Activated T-cell treated with anti-CD3 and anti-CD28 coated beads, Interleukin-2, amount 50 U/mL, for 72 hours (primary cell): Measurements from ENCODE around the gene SLC28A2. TPM values are rescaled to one million over a fixed set of nuclear protein-coding genes. Genes with fewer than 3 reads are reported as not detected.

Experiments
- ATAC-seq, 2 donors: fragments of 150-1000 bp; cut with Tn5 transposase; replicated peaks in 1 of 2; 2 replicates each; pipeline ENCODE4 v1.10.0; 2021; ENCODE audit warnings: moderate library complexity in 2 of 2, mild to moderate bottlenecking in 1 of 2
- DNase-seq, 2 donors: peaks; one replicate each; pipeline ENCODE4 v3.0.0; 2021 to 2022; ENCODE audit warnings: mixed read lengths in 1 of 2
- H3K27ac Mint-ChIP-seq: one replicate; pipeline ENCODE4 v1.8.0; 2022; ENCODE audit warnings: mild to moderate bottlenecking, moderate library complexity, mixed read lengths
- H3K27me3 Mint-ChIP-seq: one replicate; pipeline ENCODE4 v1.8.0; 2022; ENCODE audit warnings: low read depth, mixed read lengths
- H3K36me3 Mint-ChIP-seq, 2 donors: one replicate each; pipeline ENCODE4 v1.8.0; 2022; ENCODE audit warnings: mixed read lengths in 2 of 2, mild to moderate bottlenecking in 1 of 2; ENCODE audit not compliant: insufficient read depth in 2 of 2
- H3K4me1 Mint-ChIP-seq: one replicate; pipeline ENCODE4 v1.8.0; 2022; ENCODE audit warnings: low read depth, mixed read lengths
- H3K4me3 Mint-ChIP-seq, 2 donors: one replicate each; pipeline ENCODE4 v1.8.0; 2022; ENCODE audit warnings: mild to moderate bottlenecking in 2 of 2, mixed read lengths in 2 of 2, moderate library complexity in 2 of 2
- H3K9me3 Mint-ChIP-seq, 2 donors: one replicate each; pipeline ENCODE4 v1.8.0; 2022; ENCODE audit warnings: mixed read lengths in 2 of 2
- total RNA-seq, 2 donors: library from RNA; stranded (reverse); gene quantifications; one replicate each; pipeline ENCODE4 v1.2.3, GENCODE V29; 2022

Gene SLC28A2
- total RNA-seq, 2 donors from 2014 or later, result not detected

DNA sequence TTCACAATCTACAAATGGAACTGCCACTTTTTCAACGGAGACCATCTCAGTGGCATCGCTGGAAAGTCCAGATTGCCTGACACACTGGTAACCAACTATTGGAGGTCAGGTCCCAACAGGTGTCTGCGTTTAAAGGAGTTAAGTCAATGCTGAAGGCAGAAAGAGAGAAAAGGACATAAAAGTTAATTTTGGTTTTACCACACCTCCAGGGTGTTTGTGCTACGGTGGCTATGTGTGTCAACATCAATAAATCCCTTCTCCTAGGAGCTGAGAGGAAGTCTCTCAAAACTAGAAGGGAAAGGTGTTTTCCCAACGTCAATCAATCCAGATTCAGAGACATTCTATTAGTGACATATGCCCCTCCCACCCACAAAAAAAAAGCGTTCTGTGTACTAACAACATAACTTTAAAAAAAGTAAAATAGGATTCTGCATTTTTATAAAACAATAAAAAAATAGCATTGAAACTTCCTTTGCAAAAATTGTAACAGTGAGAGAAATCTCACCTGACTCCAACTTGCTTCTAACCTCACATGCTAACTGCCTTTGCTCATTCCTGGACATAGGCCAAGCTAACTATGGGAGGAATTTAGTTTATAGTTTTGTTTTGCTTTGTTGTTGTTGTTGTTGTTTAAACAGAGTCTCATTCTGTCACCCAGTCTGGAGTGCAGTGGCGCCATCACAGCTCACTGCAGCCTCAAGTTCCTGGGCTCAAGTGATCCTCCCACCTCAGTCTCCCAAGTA lies 67.6 kb downstream of the SLC28A2 start:
- Mint-ChIP-seq H3K27me3 (peaks cover 7% of the 10 kb centered on the region), H3K4me3 (no peak overlapping the region), H3K9me3 (no peaks in the 10 kb centered on the region), H3K36me3 (no peaks in the 10 kb centered on the region), H3K27ac (no peak overlapping the region), H3K4me1 (no peaks in the 10 kb centered on the region)
- ATAC-seq (no peak), DNase-seq (no peak)

DNA sequence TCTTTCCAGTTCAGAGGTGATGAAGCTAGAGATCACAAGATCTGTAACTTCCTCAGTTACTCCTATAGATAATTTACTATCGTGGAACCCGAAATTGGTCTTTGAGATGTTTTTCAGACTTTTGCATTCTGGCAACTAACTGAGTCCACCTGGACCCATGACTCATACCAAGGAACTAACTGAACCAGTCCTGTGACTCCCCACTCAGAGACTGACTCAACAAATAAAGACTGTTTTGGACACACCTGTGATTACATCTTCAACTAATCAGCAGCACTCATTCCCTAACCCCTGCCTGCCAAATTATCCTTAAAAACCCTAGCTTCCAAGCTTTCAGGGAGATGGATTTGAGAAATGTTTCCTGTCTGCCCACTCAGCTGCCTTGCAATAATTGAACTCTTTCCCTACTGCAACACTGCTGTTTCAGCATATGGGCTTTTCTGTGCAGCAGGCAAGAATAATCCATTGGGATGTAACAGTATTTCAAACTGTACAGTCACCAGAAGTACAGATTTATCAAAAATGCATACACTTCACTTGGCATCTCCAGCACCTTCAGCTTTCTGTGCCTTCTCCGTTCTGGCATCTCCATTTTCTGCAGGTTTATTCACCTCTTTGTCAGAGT lies 68.7 kb downstream of the SLC28A2 start:
- peaks cover 7% of the 10 kb centered on the region for H3K27me3 Mint-ChIP-seq
- H3K9me3 Mint-ChIP-seq, result no peaks in the 10 kb centered on the region
- no peaks in the 10 kb centered on the region for H3K4me1 Mint-ChIP-seq
- no peaks in the 10 kb centered on the region for H3K36me3 Mint-ChIP-seq
- no peak overlapping the region for H3K4me3 Mint-ChIP-seq
- DNase-seq (no peak), ATAC-seq (no peak)
- no peak overlapping the region for H3K27ac Mint-ChIP-seq

DNA sequence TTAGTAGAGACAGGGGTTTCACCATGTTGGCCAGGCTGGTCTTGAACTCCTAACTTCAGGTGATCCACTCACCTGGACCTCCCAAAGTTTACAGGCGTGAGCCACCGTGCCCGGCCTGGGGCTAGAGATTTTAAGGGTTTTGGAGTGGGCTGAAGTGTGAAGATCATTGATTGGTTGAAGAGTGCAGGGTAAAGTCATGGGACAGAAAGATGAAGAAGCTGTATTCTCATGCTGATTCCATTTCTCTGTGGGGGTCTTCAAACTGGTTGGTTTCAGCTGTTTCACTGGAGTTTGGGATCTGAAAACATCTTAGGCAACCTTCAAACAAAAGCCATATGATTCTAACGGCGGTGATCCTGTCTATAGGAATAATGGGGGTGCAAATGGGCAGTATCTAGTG lies 74.2 kb downstream of the SLC28A2 start:
- no peaks in the 10 kb centered on the region for H3K36me3 Mint-ChIP-seq
- DNase-seq (no peak), ATAC-seq (no peak)
- H3K27ac Mint-ChIP-seq, result no peak overlapping the region
- no peaks in the 10 kb centered on the region for H3K4me1 Mint-ChIP-seq
- peaks cover 8% of the 10 kb centered on the region for H3K27me3 Mint-ChIP-seq
- no peak overlapping the region for H3K4me3 Mint-ChIP-seq
- H3K9me3 Mint-ChIP-seq, result no peaks in the 10 kb centered on the region

DNA sequence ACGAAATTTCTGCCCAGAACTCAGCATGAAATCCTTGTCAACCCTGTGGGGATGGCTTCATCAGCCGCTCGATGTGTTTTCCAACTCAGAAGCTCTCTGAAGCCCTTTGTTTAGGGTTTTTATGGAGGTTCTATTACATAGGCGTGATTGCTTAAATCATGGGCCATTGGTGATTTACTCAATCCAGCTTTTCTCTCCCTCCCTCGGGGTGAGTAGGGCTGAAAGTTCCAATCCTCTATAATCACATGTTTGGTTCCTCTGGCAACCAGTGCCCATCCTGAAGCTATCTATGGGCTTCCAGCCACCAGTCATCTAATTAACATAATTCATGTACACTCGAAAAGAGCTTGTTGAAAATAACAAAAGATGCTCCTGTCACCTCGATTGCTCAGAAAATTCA lies 74.7 kb downstream of the SLC28A2 start:
- H3K27ac Mint-ChIP-seq, result no peak overlapping the region
- H3K4me3 Mint-ChIP-seq, result no peak overlapping the region
- H3K27me3 Mint-ChIP-seq, result peaks cover 12% of the 10 kb centered on the region
- H3K36me3 Mint-ChIP-seq, result no peaks in the 10 kb centered on the region
- ATAC-seq (no peak), DNase-seq (no peak)
- H3K4me1 Mint-ChIP-seq, result no peaks in the 10 kb centered on the region
- H3K9me3 Mint-ChIP-seq, result no peaks in the 10 kb centered on the region

Other genes starting within 250 kb of the SLC28A2 start
- gene SORD, start 229.0 kb upstream of the SLC28A2 start, total RNA-seq, result 10 to 100 TPM in 1 of 2 donors, 1 to 10 TPM in 1; 10.0 to 17.6 TPM
- under 1 TPM; 0.14 to 0.31 TPM for gene DUOX2, start 138.1 kb upstream of the SLC28A2 start, total RNA-seq
- not detected for gene DUOXA2, start 137.9 kb upstream of the SLC28A2 start, total RNA-seq
- gene DUOXA1, start 122.4 kb upstream of the SLC28A2 start, total RNA-seq, result under 1 TPM; 0.46 to 0.65 TPM
- under 1 TPM; 0.34 to 0.95 TPM for gene DUOX1, start 122.2 kb upstream of the SLC28A2 start, total RNA-seq
- 10 to 100 TPM; 11.7 to 16.8 TPM for gene SHF, start 64.3 kb upstream of the SLC28A2 start, total RNA-seq
- gene GATM, start 126.3 kb downstream of the SLC28A2 start, total RNA-seq, result 1 to 10 TPM; 1.2 to 3.3 TPM